ENCODE results near the gene IGF2BP2. TPM values are rescaled to one million over a fixed set of nuclear protein-coding genes. Genes with fewer than 3 reads are reported as not detected.

IGF2BP2 gene
- total and polyA plus RNA-seq, 5 donors from 2014 or later: 3.6 TPM; not detected in 4

GRCh38 chr3:185595526-185595925 is 229.3 kb downstream of the IGF2BP2 start:
- Histone ChIP-seq H3K27ac (ENCODE audit: insufficient read depth, low read length, poor library complexity, severe bottlenecking) (no peak overlapping the region), H3K4me3 (ENCODE audit: low read depth, low read length) (no peak overlapping the region), H3K36me3 (ENCODE audit: control insufficient read depth, insufficient read depth, low read length) (peaks cover 56% of the 10 kb centered on the region), H3K27me3 (ENCODE audit: control insufficient read depth, insufficient read depth, low read length) (no peaks in the 10 kb centered on the region), H3K9me3 (ENCODE audit: control insufficient read depth in 2 of 2, low read length in 2 of 2) (no peaks in the 10 kb centered on the region), H3K4me1 (ENCODE audit: control insufficient read depth, insufficient read depth, low read length, poor library complexity, severe bottlenecking) (no peaks in the 10 kb centered on the region)
- peaks cover 18% of the 10 kb centered on the region for H3K36me3 Mint-ChIP-seq
- H3K4me3 Mint-ChIP-seq: peak overlapping the region in 1 of 4 donors; percentile 50
- H3K9me3 Mint-ChIP-seq: peaks cover 0 to 2% (median 0%) of the 10 kb centered on the region in 7 donors
- DNase-seq (no peak), ATAC-seq (ENCODE audit: low read depth in 2 of 2) (no peak)
- peaks cover 8 to 24% (median 13%) of the 10 kb centered on the region in 4 donors for H3K4me1 Mint-ChIP-seq
- no peak overlapping the region for H3K27ac Mint-ChIP-seq
- no peaks in the 10 kb centered on the region for H3K27me3 Mint-ChIP-seq

- no peaks in the 10 kb centered on the region for H3K4me1 ChIP-seq (ENCODE audit: control insufficient read depth, insufficient read depth, low read length, poor library complexity, severe bottlenecking)
- no peak for DNase-seq
- no peak overlapping the region for H3K27ac ChIP-seq (ENCODE audit: insufficient read depth, low read length, poor library complexity, severe bottlenecking)
- peaks cover 0 to 2% (median 0%) of the 10 kb centered on the region in 7 donors for H3K9me3 Mint-ChIP-seq
- peaks cover 13% of the 10 kb centered on the region for H3K36me3 Mint-ChIP-seq
- H3K4me1 Mint-ChIP-seq: peaks cover 10 to 21% (median 16%) of the 10 kb centered on the region in 4 donors
- no peak for ATAC-seq (ENCODE audit: low read depth in 2 of 2)
- H3K36me3 ChIP-seq (ENCODE audit: control insufficient read depth, insufficient read depth, low read length): peaks cover 42% of the 10 kb centered on the region
- H3K27ac Mint-ChIP-seq: no peak overlapping the region
- no peaks in the 10 kb centered on the region for H3K27me3 Mint-ChIP-seq
- H3K4me3 Mint-ChIP-seq: no peak overlapping the region
- no peaks in the 10 kb centered on the region for H3K27me3 ChIP-seq (ENCODE audit: control insufficient read depth, insufficient read depth, low read length)
- no peaks in the 10 kb centered on the region for H3K9me3 ChIP-seq (ENCODE audit: control insufficient read depth in 2 of 2, low read length in 2 of 2)
- H3K4me3 ChIP-seq (ENCODE audit: low read depth, low read length): no peak overlapping the region
Observed at GRCh38 chr3:185594073-185594472, 230.8 kb downstream of the IGF2BP2 start.

Other genes with a start within 250 kb of the IGF2BP2 start
- gene SENP2, start 238.7 kb downstream of the IGF2BP2 start, total RNA-seq: 51.7 TPM
- 10 to 100 TPM; 14.3 to 21.4 (median 17.3) TPM for gene SENP2, start 238.7 kb downstream of the IGF2BP2 start, polyA plus RNA-seq
- gene TRA2B, start 113.0 kb upstream of the IGF2BP2 start, total RNA-seq: 631 TPM
- gene TRA2B, start 113.0 kb upstream of the IGF2BP2 start, polyA plus RNA-seq: 100 to 1,000 TPM; 187 to 233 (median 205) TPM